ENCODE results near the gene EIF4G3.

The EIF4G3 gene

GRCh38 chr1:21065851-21066250 is 110.8 kb downstream of the EIF4G3 start:
- H3K79me1 ChIP-seq (replicated peaks; ENCODE audit: low read length, poor library complexity, severe bottlenecking) = peaks cover 11% of the 10 kb centered on the region
- H3K18ac ChIP-seq (ENCODE audit: low read depth in 1 of 2, low read length in 2 of 2) = no peak overlapping the region
- no peak overlapping the region for H2AK5ac ChIP-seq (ENCODE audit: low read length, severe bottlenecking)
- H2BK12ac ChIP-seq (ENCODE audit: low read length in 2 of 2) = no peak overlapping the region
- no peaks in the 10 kb centered on the region for H3K9me3 ChIP-seq (ENCODE audit: control insufficient read depth, low read length)
- H2BK15ac ChIP-seq (ENCODE audit: low read depth, poor library complexity, severe bottlenecking) = no peak overlapping the region
- no peak overlapping the region for H2BK5ac ChIP-seq (ENCODE audit: low read depth, low read length, poor library complexity, severe bottlenecking)
- no peak overlapping the region for H3K27ac ChIP-seq (ENCODE audit: low read length, poor library complexity, severe bottlenecking)
- H3K4me1 ChIP-seq (ENCODE audit: control insufficient read depth, insufficient read depth, low read depth, low read length) = peaks cover 2% of the 10 kb centered on the region
- no peak overlapping the region for H3K9ac ChIP-seq (ENCODE audit: low read length)
- no peak overlapping the region for H2BK120ac ChIP-seq (ENCODE audit: low read depth, low read length)
- no peak overlapping the region for H3K4ac ChIP-seq (ENCODE audit: low read depth in 1 of 2, low read length in 2 of 2)
- no peak overlapping the region for H3K23ac ChIP-seq (ENCODE audit: low read length in 2 of 2)
- no peak overlapping the region for H3K14ac ChIP-seq (ENCODE audit: low read length in 2 of 2)
- H2AFZ ChIP-seq (ENCODE audit: low read depth, low read length) = no peak overlapping the region
- H4K91ac ChIP-seq (ENCODE audit: low read length) = no peak overlapping the region
- H4K8ac ChIP-seq (ENCODE audit: low read length) = no peak overlapping the region
- H3K36me3 ChIP-seq (ENCODE audit: control insufficient read depth in 1 of 2, insufficient read depth in 2 of 2, low read depth in 1 of 2, low read length in 2 of 2) = no peaks in the 10 kb centered on the region
- WGBS = no CpG with 5 or more reads among the region's 2 CpGs
- no peaks in the 10 kb centered on the region for H3K27me3 ChIP-seq (ENCODE audit: control insufficient read depth in 1 of 2, insufficient read depth in 1 of 2, low read length in 2 of 2)
- H3K4me3 ChIP-seq (ENCODE audit: insufficient read depth in 1 of 2, low read depth in 1 of 2, low read length in 2 of 2) = no peak overlapping the region
- no peak for DNase-seq
- no peak overlapping the region for H3K4me2 ChIP-seq (ENCODE audit: low read length, poor library complexity, severe bottlenecking)

- H3K27ac ChIP-seq (ENCODE audit: low read length, poor library complexity, severe bottlenecking) = no peak overlapping the region
- WGBS = 75% methylated on average over 3 of the region's 3 CpGs
- no peak overlapping the region for H2BK120ac ChIP-seq (ENCODE audit: low read depth, low read length)
- no peak overlapping the region for H2BK12ac ChIP-seq (ENCODE audit: low read length in 2 of 2)
- H3K18ac ChIP-seq (ENCODE audit: low read depth in 1 of 2, low read length in 2 of 2) = no peak overlapping the region
- DNase-seq = no peak
- H3K36me3 ChIP-seq (ENCODE audit: control insufficient read depth in 1 of 2, insufficient read depth in 2 of 2, low read depth in 1 of 2, low read length in 2 of 2) = no peaks in the 10 kb centered on the region
- no peak overlapping the region for H2BK15ac ChIP-seq (ENCODE audit: low read depth, poor library complexity, severe bottlenecking)
- no peak overlapping the region for H4K91ac ChIP-seq (ENCODE audit: low read length)
- H3K4ac ChIP-seq (ENCODE audit: low read depth in 1 of 2, low read length in 2 of 2) = no peak overlapping the region
- H2AK5ac ChIP-seq (ENCODE audit: low read length, severe bottlenecking) = no peak overlapping the region
- H3K14ac ChIP-seq (ENCODE audit: low read length in 2 of 2) = no peak overlapping the region
- no peak overlapping the region for H2BK5ac ChIP-seq (ENCODE audit: low read depth, low read length, poor library complexity, severe bottlenecking)
- no peak overlapping the region for H2AFZ ChIP-seq (ENCODE audit: low read depth, low read length)
- H3K4me1 ChIP-seq (ENCODE audit: control insufficient read depth, insufficient read depth, low read depth, low read length) = peaks cover 4% of the 10 kb centered on the region
- peaks cover 14% of the 10 kb centered on the region for H3K79me1 ChIP-seq (replicated peaks; ENCODE audit: low read length, poor library complexity, severe bottlenecking)
- no peak overlapping the region for H4K8ac ChIP-seq (ENCODE audit: low read length)
- no peak overlapping the region for H3K4me3 ChIP-seq (ENCODE audit: insufficient read depth in 1 of 2, low read depth in 1 of 2, low read length in 2 of 2)
- no peak overlapping the region for H3K9ac ChIP-seq (ENCODE audit: low read length)
- no peaks in the 10 kb centered on the region for H3K9me3 ChIP-seq (ENCODE audit: control insufficient read depth, low read length)
- no peaks in the 10 kb centered on the region for H3K27me3 ChIP-seq (ENCODE audit: control insufficient read depth in 1 of 2, insufficient read depth in 1 of 2, low read length in 2 of 2)
- no peak overlapping the region for H3K4me2 ChIP-seq (ENCODE audit: low read length, poor library complexity, severe bottlenecking)
- H3K23ac ChIP-seq (ENCODE audit: low read length in 2 of 2) = no peak overlapping the region
Measured at GRCh38 chr1:21064057-21064456, 112.6 kb downstream of the EIF4G3 start.

- Histone ChIP-seq H4K8ac (ENCODE audit: low read length) (no peak overlapping the region), H3K18ac (ENCODE audit: low read depth in 1 of 2, low read length in 2 of 2) (no peak overlapping the region), H3K27me3 (ENCODE audit: control insufficient read depth in 1 of 2, insufficient read depth in 1 of 2, low read length in 2 of 2) (no peaks in the 10 kb centered on the region), H3K36me3 (ENCODE audit: control insufficient read depth in 1 of 2, insufficient read depth in 2 of 2, low read depth in 1 of 2, low read length in 2 of 2) (no peaks in the 10 kb centered on the region), H2AK5ac (ENCODE audit: low read length, severe bottlenecking) (no peak overlapping the region), H3K23ac (ENCODE audit: low read length in 2 of 2) (no peak overlapping the region), H2BK12ac (ENCODE audit: low read length in 2 of 2) (no peak overlapping the region), H2AFZ (ENCODE audit: low read depth, low read length) (no peak overlapping the region), H3K27ac (ENCODE audit: low read length, poor library complexity, severe bottlenecking) (no peak overlapping the region), H3K9ac (ENCODE audit: low read length) (no peak overlapping the region), H3K9me3 (ENCODE audit: control insufficient read depth, low read length) (no peaks in the 10 kb centered on the region), H4K91ac (ENCODE audit: low read length) (no peak overlapping the region), H2BK120ac (ENCODE audit: low read depth, low read length) (no peak overlapping the region), H2BK15ac (ENCODE audit: low read depth, poor library complexity, severe bottlenecking) (no peak overlapping the region), H3K79me1 (replicated peaks; ENCODE audit: low read length, poor library complexity, severe bottlenecking) (peaks cover 19% of the 10 kb centered on the region), H3K4me2 (ENCODE audit: low read length, poor library complexity, severe bottlenecking) (no peak overlapping the region), H3K4me3 (ENCODE audit: insufficient read depth in 1 of 2, low read depth in 1 of 2, low read length in 2 of 2) (no peak overlapping the region), H3K4me1 (ENCODE audit: control insufficient read depth, insufficient read depth, low read depth, low read length) (peaks cover 5% of the 10 kb centered on the region), H2BK5ac (ENCODE audit: low read depth, low read length, poor library complexity, severe bottlenecking) (no peak overlapping the region), H3K14ac (ENCODE audit: low read length in 2 of 2) (no peak overlapping the region), H3K4ac (ENCODE audit: low read depth in 1 of 2, low read length in 2 of 2) (no peak overlapping the region)
- 97% methylated on average over 4 of the region's 5 CpGs for WGBS
- no peak for DNase-seq
Measured at GRCh38 chr1:21060523-21060922, 116.2 kb downstream of the EIF4G3 start.

- H3K36me3 ChIP-seq (ENCODE audit: control insufficient read depth in 1 of 2, insufficient read depth in 2 of 2, low read depth in 1 of 2, low read length in 2 of 2) = no peaks in the 10 kb centered on the region
- H4K8ac ChIP-seq (ENCODE audit: low read length) = no peak overlapping the region
- H3K23ac ChIP-seq (ENCODE audit: low read length in 2 of 2) = no peak overlapping the region
- no peak overlapping the region for H3K9ac ChIP-seq (ENCODE audit: low read length)
- H2BK12ac ChIP-seq (ENCODE audit: low read length in 2 of 2) = no peak overlapping the region
- no peak overlapping the region for H2BK5ac ChIP-seq (ENCODE audit: low read depth, low read length, poor library complexity, severe bottlenecking)
- no peak overlapping the region for H3K18ac ChIP-seq (ENCODE audit: low read depth in 1 of 2, low read length in 2 of 2)
- H2BK15ac ChIP-seq (ENCODE audit: low read depth, poor library complexity, severe bottlenecking) = no peak overlapping the region
- no peaks in the 10 kb centered on the region for H3K9me3 ChIP-seq (ENCODE audit: control insufficient read depth, low read length)
- H3K14ac ChIP-seq (ENCODE audit: low read length in 2 of 2) = no peak overlapping the region
- peaks cover 4% of the 10 kb centered on the region for H3K4me1 ChIP-seq (ENCODE audit: control insufficient read depth, insufficient read depth, low read depth, low read length)
- no peak overlapping the region for H2AK5ac ChIP-seq (ENCODE audit: low read length, severe bottlenecking)
- H2BK120ac ChIP-seq (ENCODE audit: low read depth, low read length) = no peak overlapping the region
- H3K79me1 ChIP-seq (replicated peaks; ENCODE audit: low read length, poor library complexity, severe bottlenecking) = peaks cover 18% of the 10 kb centered on the region
- no peak overlapping the region for H3K4ac ChIP-seq (ENCODE audit: low read depth in 1 of 2, low read length in 2 of 2)
- H2AFZ ChIP-seq (ENCODE audit: low read depth, low read length) = no peak overlapping the region
- H3K27ac ChIP-seq (ENCODE audit: low read length, poor library complexity, severe bottlenecking) = no peak overlapping the region
- H3K27me3 ChIP-seq (ENCODE audit: control insufficient read depth in 1 of 2, insufficient read depth in 1 of 2, low read length in 2 of 2) = no peaks in the 10 kb centered on the region
- DNase-seq = no peak
- H3K4me3 ChIP-seq (ENCODE audit: insufficient read depth in 1 of 2, low read depth in 1 of 2, low read length in 2 of 2) = no peak overlapping the region
- no peak overlapping the region for H3K4me2 ChIP-seq (ENCODE audit: low read length, poor library complexity, severe bottlenecking)
- H4K91ac ChIP-seq (ENCODE audit: low read length) = no peak overlapping the region
Measured at GRCh38 chr1:21059021-21059420, 117.7 kb downstream of the EIF4G3 start.

Measured in mesenchymal stem cell (in vitro differentiated cells and primary cell).